GM21825 (cell line): ENCODE data around the gene SLC30A1.
"Not testable (repeated sequence)": the region's sequence is repeated elsewhere in the genome, so short reads cannot be mapped to it uniquely, and the experiment has no call there.

ENCODE experiments used
- ATAC-seq: cut with Tn5 transposase; IDR thresholded peaks from one replicate; pipeline ENCODE4 v1.9.1; 2021; ENCODE audit warnings: mild to moderate bottlenecking, moderate library complexity; ENCODE audit not compliant: unreplicated experiment

Gene SLC30A1, protein sequence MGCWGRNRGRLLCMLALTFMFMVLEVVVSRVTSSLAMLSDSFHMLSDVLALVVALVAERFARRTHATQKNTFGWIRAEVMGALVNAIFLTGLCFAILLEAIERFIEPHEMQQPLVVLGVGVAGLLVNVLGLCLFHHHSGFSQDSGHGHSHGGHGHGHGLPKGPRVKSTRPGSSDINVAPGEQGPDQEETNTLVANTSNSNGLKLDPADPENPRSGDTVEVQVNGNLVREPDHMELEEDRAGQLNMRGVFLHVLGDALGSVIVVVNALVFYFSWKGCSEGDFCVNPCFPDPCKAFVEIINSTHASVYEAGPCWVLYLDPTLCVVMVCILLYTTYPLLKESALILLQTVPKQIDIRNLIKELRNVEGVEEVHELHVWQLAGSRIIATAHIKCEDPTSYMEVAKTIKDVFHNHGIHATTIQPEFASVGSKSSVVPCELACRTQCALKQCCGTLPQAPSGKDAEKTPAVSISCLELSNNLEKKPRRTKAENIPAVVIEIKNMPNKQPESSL

GRCh38 chr1:211578640-211579439, at the start of gene SLC30A1:
Gene SLC30A1 (minus strand): TSS chr1:211579161. CDS start chr1:211578612, 549 bp downstream.
- ATAC-seq = peak; percentile 84

DNA sequence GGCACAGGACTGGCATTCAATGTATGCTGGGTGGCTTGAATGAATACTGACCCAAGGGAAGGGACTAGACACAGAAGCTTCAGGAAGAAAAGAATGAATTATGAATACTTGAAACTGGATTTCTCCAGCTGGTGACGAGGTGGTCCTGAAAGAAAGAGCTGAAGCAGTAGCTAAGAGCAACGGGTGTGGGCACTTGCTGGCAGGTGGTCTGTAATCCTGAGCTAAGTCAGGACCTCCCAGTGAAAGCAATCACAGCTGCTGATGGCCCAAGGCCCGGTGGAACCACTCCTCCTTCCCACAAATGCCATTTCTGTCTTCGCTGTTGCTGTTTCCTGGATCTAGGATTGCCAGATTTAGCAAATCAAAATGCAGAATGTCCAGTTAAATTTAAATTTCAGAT, 49.5 kb upstream of the SLC30A1 start:
- ATAC-seq = no peak

- no peak for ATAC-seq
Observed at GRCh38 chr1:211627259-211627658, 48.3 kb upstream of the SLC30A1 start.

GRCh38 chr1:211625866-211626265, 46.9 kb upstream of the SLC30A1 start:
- not testable (repeated sequence) for ATAC-seq

- ATAC-seq = no peak
Observed at GRCh38 chr1:211625040-211625439, 46.1 kb upstream of the SLC30A1 start.

DNA sequence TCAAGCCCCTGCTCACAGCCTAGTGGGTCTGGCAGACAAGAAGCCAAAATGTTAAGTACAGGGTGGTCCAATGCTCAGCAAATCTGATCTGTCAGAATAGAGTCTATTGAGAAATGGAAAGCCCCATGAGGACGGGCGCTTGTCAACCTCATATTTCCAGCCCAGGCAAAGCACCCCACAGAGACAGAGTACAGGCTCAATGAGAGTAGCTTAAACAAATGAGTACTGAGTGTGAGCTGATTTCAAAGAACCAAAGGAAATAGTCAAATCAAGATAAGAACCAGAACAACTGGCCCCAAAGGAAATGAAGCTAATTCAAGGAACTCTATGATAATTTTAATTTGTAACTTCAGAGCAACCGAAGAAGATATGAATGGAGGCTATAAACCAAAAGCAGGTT, 44.6 kb upstream of the SLC30A1 start:
- no peak for ATAC-seq

DNA sequence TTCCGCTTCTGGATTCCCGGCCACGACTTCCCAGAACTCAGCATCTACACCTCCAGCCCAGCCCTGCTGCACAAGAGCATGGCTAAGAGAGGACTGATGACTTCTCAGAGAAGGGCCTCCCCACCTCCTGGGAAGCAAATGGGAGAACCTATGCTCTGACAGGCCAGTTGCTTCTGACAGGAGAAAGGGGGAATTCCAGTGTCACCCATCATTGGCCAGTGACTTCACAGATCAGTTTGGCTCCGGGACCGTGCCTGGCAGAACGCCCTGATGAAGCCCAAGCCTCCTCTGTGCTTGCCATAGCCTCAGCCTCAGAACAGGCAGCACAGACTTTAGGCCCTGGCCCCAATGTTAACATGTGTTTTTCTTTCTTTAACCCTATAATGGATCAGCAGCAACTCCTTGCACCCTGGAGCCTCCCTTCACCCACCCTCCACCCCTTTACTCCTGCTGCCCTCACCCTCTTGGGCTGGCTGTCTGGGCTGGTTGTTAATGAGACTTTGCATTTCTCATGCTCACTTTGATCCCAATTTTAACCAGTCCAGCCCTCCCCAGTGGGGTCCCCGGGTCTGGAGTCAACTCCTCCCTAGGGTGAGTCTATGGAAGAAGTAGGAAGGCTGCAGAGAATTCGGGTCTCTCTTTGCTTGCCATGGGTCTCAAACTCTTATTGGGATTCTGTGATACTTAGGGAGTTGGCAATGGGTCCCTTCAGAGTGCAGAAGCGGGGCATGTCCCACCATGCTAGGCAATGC, 42.7 kb upstream of the SLC30A1 start:
- ATAC-seq = no peak

- ATAC-seq = no peak
Observed at GRCh38 chr1:211620097-211620496, 41.1 kb upstream of the SLC30A1 start.

- no peak for ATAC-seq
Observed at GRCh38 chr1:211619033-211619996, 40.4 kb upstream of the SLC30A1 start.

GRCh38 chr1:211616965-211617297, 38.0 kb upstream of the SLC30A1 start:
- ATAC-seq = no peak

- no peak for ATAC-seq
Observed at GRCh38 chr1:211616231-211616964, 37.4 kb upstream of the SLC30A1 start.

DNA sequence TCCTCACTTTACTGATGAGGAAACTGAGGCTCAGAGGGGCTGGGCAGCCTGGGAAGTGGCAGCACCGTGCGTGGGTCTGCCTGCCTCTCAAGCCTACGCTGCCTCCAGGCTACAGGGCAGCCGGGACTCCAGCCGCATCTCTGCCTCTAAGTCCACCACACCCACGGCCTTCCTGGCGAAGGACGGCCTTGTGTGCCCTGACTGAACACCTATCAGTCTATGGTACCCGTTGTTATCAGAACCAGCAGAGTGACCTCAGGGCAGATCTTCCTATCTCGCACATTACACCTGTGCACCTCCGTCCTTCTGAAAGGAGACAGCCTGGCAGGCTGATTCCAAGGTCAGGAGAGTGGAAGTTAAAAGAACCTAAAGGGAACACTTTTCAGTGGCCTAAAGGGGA, 35.7 kb upstream of the SLC30A1 start:
- no peak for ATAC-seq

DNA sequence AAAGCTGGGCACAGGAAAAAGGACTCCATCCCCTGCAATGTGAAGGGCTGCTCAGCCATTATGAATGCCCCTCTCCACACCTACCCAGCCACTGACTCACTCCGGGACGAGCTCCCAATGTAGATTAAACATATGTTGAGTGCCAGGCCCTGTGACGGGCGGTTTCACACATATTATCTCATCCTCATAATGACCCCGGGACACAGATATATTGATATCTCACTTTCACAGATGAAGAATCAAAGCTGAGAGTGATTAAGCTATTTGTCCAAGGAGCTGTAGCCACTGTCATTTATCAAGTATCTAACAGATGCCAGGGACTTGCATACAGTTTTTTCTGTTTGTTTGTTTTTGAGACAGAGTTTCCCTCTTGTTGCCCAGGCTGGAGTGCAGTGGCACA, 35.0 kb upstream of the SLC30A1 start:
- no peak for ATAC-seq

- ATAC-seq = no peak
Observed at GRCh38 chr1:211613108-211613947, 34.4 kb upstream of the SLC30A1 start.

DNA sequence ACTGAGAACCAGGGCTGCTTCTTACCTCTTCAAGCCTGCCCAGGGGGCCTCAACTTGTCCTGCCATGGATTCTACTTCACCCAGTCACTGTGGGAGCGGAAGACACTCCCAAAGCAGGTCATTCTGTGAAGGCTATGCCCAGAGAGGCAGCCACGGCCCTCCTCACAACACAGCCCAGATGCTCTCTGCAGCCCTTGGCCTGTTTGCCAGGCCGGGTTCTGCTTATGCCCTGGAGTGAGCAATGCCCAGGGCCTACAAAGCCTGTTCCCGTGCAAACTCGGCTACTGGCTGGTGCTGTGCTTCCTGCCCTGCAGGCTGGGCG, 33.8 kb upstream of the SLC30A1 start:
- ATAC-seq = no peak

DNA sequence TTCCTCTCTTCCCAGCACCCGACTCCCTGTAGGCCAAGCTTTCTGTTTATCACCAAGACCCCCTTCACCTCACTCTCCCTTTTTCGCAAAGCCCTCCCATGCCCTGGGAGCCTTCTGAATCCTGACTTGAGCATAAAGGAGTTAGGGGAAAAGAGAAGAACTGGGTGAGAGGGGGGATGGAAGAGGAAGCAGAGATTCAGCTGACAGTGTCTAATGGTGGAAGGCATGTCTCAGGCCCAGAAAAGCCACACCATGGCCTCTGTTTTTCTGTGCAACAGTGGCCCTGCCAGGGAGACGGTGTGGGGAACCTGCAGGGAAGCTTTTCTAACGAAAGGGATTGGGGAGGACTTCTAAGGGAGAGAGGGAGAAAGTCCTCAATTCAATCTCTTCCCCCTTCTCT, 32.9 kb upstream of the SLC30A1 start:
- no peak for ATAC-seq

GRCh38 chr1:211610779-211611556, 32.0 kb upstream of the SLC30A1 start:
- no peak for ATAC-seq
